ENCODE measurements around the gene USHBP1. TPM values are rescaled to one million over a fixed set of nuclear protein-coding genes. Genes with fewer than 3 reads are reported as not detected.

USHBP1 gene
- total RNA-seq, 1 experiment from 2014 or later = 12.3 TPM

DNA sequence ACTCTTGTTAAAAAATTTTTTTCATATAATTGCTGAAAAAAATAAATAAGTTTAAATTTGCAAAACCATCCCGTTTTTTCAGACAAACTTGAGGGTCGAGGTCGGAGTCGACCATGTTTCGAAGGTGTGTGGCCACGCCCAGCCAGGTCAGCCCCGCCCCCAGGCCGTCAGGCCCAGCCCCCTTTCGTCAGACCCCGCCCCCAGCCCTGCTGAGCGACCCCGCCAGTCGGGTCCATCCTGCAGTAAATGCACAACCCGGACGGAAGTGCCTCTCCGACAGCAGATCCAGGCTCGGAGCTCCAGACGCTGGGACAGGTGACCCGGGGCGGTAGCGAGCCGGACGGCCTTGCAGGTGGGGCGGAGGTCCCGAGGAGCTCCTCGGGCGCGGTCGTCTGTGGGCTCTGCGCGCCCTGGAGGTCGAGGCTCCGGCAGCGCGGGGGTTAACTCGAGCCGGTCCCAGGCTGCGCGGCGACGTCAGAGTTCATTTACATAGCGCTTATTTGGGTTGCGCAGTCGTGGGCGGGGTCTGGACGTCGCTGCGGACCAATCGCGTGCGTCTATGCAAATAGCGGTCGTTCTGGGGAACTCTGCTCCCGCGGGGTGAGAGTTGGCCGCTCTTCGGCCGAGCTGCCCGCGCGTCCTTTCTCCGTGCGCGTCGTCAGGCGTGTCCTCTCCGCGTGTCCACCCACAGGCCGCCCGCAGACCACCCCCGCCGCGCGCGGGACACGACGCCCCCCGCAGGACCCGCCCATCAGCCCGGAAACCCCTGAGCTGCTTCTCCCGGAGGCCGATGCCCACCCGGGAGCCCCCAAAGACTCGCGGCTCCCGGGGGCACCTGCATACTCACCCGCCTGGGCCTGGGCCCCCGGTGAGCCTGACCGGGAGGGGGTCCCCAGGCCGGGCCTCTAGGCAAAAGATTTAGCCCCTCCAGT, 38.3 kb downstream of the USHBP1 start, which contains the start of gene OCEL1 (continued):
- TF ChIP-seq MXD4 (CRISPR knock-in tag; IDR thresholded peaks at IDR 0.05; ENCODE audit: borderline replicate concordance) (no peak), MYBL2 (CRISPR knock-in tag; IDR thresholded peaks at IDR 0.05) (0 out of 2 replicates have a peak, but pooled peaks have one; percentile 24), FOXK1 (CRISPR knock-in tag; IDR thresholded peaks at IDR 0.05) (peak; percentile 14; the same call in 1 of the 2 replicates), RELA (CRISPR knock-in tag; IDR thresholded peaks at IDR 0.05; ENCODE audit: borderline replicate concordance) (no peak), ESRRA (CRISPR knock-in tag; IDR thresholded peaks at IDR 0.05; ENCODE audit: borderline replicate concordance) (no peak), ETV6 (CRISPR knock-in tag; IDR thresholded peaks at IDR 0.05) (no peak), ZNF396 (CRISPR knock-in tag; IDR thresholded peaks at IDR 0.05; ENCODE audit: borderline replicate concordance) (no peak)
- TF ChIP-seq, protein P1, sequence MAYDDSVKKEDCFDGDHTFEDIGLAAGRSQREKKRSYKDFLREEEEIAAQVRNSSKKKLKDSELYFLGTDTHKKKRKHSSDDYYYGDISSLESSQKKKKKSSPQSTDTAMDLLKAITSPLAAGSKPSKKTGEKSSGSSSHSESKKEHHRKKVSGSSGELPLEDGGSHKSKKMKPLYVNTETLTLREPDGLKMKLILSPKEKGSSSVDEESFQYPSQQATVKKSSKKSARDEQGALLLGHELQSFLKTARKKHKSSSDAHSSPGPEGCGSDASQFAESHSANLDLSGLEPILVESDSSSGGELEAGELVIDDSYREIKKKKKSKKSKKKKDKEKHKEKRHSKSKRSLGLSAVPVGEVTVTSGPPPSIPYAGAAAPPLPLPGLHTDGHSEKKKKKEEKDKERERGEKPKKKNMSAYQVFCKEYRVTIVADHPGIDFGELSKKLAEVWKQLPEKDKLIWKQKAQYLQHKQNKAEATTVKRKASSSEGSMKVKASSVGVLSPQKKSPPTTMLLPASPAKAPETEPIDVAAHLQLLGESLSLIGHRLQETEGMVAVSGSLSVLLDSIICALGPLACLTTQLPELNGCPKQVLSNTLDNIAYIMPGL (CRISPR knock-in tag; IDR thresholded peaks at IDR 0.05) = peak; percentile 75; the same call in 1 of the 2 replicates
- TF ChIP-seq, protein P2, sequence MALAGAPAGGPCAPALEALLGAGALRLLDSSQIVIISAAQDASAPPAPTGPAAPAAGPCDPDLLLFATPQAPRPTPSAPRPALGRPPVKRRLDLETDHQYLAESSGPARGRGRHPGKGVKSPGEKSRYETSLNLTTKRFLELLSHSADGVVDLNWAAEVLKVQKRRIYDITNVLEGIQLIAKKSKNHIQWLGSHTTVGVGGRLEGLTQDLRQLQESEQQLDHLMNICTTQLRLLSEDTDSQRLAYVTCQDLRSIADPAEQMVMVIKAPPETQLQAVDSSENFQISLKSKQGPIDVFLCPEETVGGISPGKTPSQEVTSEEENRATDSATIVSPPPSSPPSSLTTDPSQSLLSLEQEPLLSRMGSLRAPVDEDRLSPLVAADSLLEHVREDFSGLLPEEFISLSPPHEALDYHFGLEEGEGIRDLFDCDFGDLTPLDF (CRISPR knock-in tag; IDR thresholded peaks at IDR 0.05) = no peak
- TF ChIP-seq, protein P3, sequence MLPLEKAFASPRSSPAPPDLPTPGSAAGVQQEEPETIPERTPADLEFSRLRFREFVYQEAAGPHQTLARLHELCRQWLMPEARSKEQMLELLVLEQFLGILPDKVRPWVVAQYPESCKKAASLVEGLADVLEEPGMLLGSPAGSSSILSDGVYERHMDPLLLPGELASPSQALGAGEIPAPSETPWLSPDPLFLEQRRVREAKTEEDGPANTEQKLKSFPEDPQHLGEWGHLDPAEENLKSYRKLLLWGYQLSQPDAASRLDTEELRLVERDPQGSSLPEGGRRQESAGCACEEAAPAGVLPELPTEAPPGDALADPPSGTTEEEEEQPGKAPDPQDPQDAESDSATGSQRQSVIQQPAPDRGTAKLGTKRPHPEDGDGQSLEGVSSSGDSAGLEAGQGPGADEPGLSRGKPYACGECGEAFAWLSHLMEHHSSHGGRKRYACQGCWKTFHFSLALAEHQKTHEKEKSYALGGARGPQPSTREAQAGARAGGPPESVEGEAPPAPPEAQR (CRISPR knock-in tag; IDR thresholded peaks at IDR 0.05) = no peak
- TF ChIP-seq, protein P4, sequence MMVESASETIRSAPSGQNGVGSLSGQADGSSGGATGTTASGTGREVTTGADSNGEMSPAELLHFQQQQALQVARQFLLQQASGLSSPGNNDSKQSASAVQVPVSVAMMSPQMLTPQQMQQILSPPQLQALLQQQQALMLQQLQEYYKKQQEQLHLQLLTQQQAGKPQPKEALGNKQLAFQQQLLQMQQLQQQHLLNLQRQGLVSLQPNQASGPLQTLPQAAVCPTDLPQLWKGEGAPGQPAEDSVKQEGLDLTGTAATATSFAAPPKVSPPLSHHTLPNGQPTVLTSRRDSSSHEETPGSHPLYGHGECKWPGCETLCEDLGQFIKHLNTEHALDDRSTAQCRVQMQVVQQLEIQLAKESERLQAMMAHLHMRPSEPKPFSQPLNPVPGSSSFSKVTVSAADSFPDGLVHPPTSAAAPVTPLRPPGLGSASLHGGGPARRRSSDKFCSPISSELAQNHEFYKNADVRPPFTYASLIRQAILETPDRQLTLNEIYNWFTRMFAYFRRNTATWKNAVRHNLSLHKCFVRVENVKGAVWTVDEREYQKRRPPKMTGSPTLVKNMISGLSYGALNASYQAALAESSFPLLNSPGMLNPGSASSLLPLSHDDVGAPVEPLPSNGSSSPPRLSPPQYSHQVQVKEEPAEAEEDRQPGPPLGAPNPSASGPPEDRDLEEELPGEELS (CRISPR knock-in tag; IDR thresholded peaks at IDR 0.05) = no peak
- TF ChIP-seq, protein P5, sequence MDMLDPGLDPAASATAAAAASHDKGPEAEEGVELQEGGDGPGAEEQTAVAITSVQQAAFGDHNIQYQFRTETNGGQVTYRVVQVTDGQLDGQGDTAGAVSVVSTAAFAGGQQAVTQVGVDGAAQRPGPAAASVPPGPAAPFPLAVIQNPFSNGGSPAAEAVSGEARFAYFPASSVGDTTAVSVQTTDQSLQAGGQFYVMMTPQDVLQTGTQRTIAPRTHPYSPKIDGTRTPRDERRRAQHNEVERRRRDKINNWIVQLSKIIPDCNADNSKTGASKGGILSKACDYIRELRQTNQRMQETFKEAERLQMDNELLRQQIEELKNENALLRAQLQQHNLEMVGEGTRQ (CRISPR knock-in tag; IDR thresholded peaks at IDR 0.05) = no peak

DNA sequence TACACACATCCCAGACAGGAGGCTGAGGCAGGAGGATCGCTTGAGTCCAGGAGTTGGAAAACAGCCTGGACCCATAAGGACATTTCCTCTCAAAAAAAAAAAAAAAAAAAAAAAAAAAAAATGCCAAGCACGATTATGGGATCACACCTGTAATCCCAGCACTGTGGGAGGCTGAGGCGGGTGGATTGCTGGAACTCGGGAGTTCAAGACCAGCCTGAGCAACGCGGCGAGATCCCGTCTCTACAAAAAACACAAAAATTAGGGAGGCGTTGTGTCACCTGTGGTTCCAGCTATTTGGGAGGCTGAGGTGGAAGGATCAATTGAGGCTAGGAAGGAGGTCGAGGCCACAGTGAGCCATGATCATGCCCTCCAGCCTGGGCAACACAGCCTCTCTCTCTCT, 39.5 kb downstream of the USHBP1 start:
- CTCF ChIA-PET = interaction anchor here (1.0 to 2.3 kb wide), 4 partner anchors 10 to 173 kb away, joined by 3 to 10 read pairs (median 3); partner anchors contain the start of gene DDA1
- Mint-ChIP-seq H3K4me1 (peaks cover 15% of the 10 kb centered on the region), H3K27me3 (ENCODE audit: low read depth) (peaks cover 2% of the 10 kb centered on the region; the same call in 1 of the 2 replicates), H3K36me3 (no peaks in the 10 kb centered on the region), H3K27ac (no peak overlapping the region), H3K9me3 (no peaks in the 10 kb centered on the region), H3K4me3 (peak overlapping the region; percentile 49)
- ATAC-seq (no peak), DNase-seq (ENCODE audit: low spot score) (no peak)
- POLR2A ChIA-PET = interaction anchor here (1.4 to 1.9 kb wide), 2 partner anchors 10 to 40 kb away, joined by 5 to 6 read pairs; partner anchors contain the start of genes USE1 and USHBP1
- TF ChIP-seq KAT7 (CRISPR knock-in tag; IDR thresholded peaks at IDR 0.05; ENCODE audit: borderline replicate concordance) (no peak), CREB1 (CRISPR knock-in tag; IDR thresholded peaks at IDR 0.05) (no peak), ATF1 (CRISPR knock-in tag; IDR thresholded peaks at IDR 0.05) (no peak), JAZF1 (CRISPR knock-in tag; IDR thresholded peaks at IDR 0.05) (no peak), GTF2I (CRISPR knock-in tag; conservative IDR thresholded peaks at IDR 0.05) (no peak), ZNF232 (CRISPR knock-in tag; IDR thresholded peaks at IDR 0.05) (no peak), ZNF317 (CRISPR knock-in tag; IDR thresholded peaks at IDR 0.05; ENCODE audit: borderline replicate concordance, low read depth) (no peak)
- TF ChIP-seq, protein P6, sequence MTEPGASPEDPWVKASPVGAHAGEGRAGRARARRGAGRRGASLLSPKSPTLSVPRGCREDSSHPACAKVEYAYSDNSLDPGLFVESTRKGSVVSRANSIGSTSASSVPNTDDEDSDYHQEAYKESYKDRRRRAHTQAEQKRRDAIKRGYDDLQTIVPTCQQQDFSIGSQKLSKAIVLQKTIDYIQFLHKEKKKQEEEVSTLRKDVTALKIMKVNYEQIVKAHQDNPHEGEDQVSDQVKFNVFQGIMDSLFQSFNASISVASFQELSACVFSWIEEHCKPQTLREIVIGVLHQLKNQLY (CRISPR knock-in tag; IDR thresholded peaks at IDR 0.05) = no peak
- TF ChIP-seq, protein P7, sequence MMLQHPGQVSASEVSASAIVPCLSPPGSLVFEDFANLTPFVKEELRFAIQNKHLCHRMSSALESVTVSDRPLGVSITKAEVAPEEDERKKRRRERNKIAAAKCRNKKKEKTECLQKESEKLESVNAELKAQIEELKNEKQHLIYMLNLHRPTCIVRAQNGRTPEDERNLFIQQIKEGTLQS (CRISPR knock-in tag; conservative IDR thresholded peaks at IDR 0.05) = no peak
- TF ChIP-seq, protein P8, sequence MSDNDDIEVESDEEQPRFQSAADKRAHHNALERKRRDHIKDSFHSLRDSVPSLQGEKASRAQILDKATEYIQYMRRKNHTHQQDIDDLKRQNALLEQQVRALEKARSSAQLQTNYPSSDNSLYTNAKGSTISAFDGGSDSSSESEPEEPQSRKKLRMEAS (CRISPR knock-in tag; IDR thresholded peaks at IDR 0.05) = no peak
- TF ChIP-seq, protein P9, sequence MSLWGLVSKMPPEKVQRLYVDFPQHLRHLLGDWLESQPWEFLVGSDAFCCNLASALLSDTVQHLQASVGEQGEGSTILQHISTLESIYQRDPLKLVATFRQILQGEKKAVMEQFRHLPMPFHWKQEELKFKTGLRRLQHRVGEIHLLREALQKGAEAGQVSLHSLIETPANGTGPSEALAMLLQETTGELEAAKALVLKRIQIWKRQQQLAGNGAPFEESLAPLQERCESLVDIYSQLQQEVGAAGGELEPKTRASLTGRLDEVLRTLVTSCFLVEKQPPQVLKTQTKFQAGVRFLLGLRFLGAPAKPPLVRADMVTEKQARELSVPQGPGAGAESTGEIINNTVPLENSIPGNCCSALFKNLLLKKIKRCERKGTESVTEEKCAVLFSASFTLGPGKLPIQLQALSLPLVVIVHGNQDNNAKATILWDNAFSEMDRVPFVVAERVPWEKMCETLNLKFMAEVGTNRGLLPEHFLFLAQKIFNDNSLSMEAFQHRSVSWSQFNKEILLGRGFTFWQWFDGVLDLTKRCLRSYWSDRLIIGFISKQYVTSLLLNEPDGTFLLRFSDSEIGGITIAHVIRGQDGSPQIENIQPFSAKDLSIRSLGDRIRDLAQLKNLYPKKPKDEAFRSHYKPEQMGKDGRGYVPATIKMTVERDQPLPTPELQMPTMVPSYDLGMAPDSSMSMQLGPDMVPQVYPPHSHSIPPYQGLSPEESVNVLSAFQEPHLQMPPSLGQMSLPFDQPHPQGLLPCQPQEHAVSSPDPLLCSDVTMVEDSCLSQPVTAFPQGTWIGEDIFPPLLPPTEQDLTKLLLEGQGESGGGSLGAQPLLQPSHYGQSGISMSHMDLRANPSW (CRISPR knock-in tag; conservative IDR thresholded peaks at IDR 0.05; ENCODE audit: low read depth) = no peak

Measured in WTC11 (cell line).